HG02852 (cell line): ENCODE measurements around the gene COX4I2.

ENCODE experiments used
- ATAC-seq: cut with Tn5 transposase; IDR thresholded peaks from one replicate; pipeline ENCODE4 v1.9.1; 2021; ENCODE audit warnings: mild to moderate bottlenecking, moderate library complexity; ENCODE audit not compliant: unreplicated experiment

Gene COX4I2

GRCh38 chr20:31693402-31693801, 55.7 kb downstream of the COX4I2 start:
- ATAC-seq, result no peak

DNA sequence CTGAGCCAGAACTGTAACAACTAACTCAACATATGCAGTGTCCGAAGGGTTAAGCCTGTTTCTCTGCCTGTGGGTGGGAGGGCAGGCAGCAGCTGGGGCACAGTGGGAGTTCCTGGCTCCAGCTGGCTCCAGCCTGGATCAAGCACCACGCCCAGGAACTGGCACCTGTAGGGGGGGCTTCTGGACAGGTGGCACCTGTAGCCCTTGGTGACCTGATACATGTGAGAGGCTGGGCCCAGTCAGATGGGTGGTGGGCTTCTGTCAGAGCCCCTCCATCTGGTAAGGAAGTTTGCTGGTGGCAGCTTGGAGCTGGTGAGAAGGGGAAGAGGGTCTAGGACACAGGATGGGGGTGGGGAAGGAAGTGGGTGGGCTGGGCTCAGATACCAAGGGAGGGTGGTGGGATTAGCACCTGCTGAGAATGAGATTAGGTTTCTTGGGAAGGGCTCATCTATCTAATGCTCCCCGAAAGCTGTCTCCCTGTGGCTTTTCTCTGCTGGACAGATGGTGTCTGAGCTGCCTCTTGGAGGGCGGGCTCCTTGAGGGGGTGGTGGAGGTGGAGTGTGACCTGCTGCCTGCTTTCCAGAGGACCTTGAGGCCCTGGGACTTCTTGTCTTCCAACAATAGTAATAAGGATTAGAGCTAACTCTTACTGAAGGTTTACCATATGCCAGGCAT, 56.4 kb downstream of the COX4I2 start:
- ATAC-seq, result no peak
